Gastroesophageal sphincter (tissue), 3 donors: Measurements from ENCODE around the gene PSMC4.

Source experiments
- POLR2A ChIP-seq, 2 donors: fragments of 450-650 bp; IDR thresholded peaks; one replicate each; pipeline ENCODE4 v1.6.1; 2017; ENCODE audit warnings: antibody characterized with exemption in 2 of 2, mild to moderate bottlenecking in 2 of 2, moderate library complexity in 1 of 2
- TF ChIP-seq, protein P1 (sequence below), 4 experiments: fragments of 200-600 bp in 2 of 4; fragments of 450-650 bp in 2 of 4; sonication (generic) in 1 of 4; IDR thresholded peaks; one replicate each; pipeline ENCODE4 v1.5.1; 2017 to 2019; ENCODE audit warnings: antibody characterized with exemption in 4 of 4, mild to moderate bottlenecking in 2 of 4, moderate library complexity in 2 of 4

DNA sequence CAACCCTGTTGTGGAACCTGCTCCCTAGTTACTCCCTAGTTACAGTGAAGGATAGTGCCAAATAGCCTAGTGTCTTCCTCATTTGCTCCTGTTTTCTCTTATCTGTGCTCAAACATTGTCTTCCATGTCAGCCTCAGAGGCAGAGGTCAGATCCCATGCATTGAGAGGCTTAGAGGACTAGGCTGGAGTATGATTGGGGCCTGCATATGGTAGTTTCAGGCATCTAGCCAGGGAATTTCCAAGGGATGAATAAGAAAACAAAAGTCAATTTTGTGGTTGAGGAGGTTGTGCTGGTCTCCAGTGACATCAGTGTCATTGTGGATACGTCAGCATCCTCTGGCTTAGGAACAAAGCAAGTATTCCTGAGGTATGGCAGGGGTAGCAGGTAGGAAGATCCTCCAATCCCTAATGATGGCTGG is 35.3 kb downstream of the PSMC4 start:
- TF ChIP-seq, protein P1, sequence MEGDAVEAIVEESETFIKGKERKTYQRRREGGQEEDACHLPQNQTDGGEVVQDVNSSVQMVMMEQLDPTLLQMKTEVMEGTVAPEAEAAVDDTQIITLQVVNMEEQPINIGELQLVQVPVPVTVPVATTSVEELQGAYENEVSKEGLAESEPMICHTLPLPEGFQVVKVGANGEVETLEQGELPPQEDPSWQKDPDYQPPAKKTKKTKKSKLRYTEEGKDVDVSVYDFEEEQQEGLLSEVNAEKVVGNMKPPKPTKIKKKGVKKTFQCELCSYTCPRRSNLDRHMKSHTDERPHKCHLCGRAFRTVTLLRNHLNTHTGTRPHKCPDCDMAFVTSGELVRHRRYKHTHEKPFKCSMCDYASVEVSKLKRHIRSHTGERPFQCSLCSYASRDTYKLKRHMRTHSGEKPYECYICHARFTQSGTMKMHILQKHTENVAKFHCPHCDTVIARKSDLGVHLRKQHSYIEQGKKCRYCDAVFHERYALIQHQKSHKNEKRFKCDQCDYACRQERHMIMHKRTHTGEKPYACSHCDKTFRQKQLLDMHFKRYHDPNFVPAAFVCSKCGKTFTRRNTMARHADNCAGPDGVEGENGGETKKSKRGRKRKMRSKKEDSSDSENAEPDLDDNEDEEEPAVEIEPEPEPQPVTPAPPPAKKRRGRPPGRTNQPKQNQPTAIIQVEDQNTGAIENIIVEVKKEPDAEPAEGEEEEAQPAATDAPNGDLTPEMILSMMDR (IDR thresholded peaks at IDR 0.05): no peak
- no peak for TF ChIP-seq POLR2A (IDR thresholded peaks at IDR 0.05)
